ENCODE results near the gene ZNF775.

Gene ZNF775

DNA sequence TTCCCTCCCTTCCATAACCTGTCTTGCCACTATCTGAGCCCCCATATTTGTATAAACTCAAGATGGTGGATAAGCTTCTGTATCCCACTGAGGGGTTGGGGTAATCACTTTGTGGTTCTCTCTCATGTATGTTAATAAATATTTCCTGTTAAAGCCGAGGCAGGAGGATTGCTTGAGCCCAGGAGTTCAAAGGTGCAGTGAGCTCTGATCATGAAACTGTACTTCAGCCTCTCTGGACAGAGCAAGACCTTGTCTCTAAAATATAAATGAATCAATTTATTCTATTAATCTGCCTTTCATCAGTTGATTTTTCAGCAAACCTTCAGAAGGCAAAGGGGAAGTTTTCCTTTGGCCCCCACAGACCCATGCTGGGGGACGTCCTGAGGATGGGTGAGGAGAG, 35.9 kb upstream of the ZNF775 start:
- Histone ChIP-seq H3K27me3 (ENCODE audit: insufficient read depth, poor library complexity, severe bottlenecking) (peaks cover 7% of the 10 kb centered on the region), H3K4me3 (replicated peaks; ENCODE audit: insufficient read depth, low read length) (no peak overlapping the region), H3K27ac (replicated peaks) (no peak overlapping the region)
- TF ChIP-seq GABPA (IDR thresholded peaks at IDR 0.05; ENCODE audit: low read depth) = no peak
- TF ChIP-seq, protein P1, sequence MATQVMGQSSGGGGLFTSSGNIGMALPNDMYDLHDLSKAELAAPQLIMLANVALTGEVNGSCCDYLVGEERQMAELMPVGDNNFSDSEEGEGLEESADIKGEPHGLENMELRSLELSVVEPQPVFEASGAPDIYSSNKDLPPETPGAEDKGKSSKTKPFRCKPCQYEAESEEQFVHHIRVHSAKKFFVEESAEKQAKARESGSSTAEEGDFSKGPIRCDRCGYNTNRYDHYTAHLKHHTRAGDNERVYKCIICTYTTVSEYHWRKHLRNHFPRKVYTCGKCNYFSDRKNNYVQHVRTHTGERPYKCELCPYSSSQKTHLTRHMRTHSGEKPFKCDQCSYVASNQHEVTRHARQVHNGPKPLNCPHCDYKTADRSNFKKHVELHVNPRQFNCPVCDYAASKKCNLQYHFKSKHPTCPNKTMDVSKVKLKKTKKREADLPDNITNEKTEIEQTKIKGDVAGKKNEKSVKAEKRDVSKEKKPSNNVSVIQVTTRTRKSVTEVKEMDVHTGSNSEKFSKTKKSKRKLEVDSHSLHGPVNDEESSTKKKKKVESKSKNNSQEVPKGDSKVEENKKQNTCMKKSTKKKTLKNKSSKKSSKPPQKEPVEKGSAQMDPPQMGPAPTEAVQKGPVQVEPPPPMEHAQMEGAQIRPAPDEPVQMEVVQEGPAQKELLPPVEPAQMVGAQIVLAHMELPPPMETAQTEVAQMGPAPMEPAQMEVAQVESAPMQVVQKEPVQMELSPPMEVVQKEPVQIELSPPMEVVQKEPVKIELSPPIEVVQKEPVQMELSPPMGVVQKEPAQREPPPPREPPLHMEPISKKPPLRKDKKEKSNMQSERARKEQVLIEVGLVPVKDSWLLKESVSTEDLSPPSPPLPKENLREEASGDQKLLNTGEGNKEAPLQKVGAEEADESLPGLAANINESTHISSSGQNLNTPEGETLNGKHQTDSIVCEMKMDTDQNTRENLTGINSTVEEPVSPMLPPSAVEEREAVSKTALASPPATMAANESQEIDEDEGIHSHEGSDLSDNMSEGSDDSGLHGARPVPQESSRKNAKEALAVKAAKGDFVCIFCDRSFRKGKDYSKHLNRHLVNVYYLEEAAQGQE (IDR thresholded peaks at IDR 0.05; ENCODE audit: insufficient replicate concordance, low read depth) = no peak
- TF ChIP-seq, protein P2, sequence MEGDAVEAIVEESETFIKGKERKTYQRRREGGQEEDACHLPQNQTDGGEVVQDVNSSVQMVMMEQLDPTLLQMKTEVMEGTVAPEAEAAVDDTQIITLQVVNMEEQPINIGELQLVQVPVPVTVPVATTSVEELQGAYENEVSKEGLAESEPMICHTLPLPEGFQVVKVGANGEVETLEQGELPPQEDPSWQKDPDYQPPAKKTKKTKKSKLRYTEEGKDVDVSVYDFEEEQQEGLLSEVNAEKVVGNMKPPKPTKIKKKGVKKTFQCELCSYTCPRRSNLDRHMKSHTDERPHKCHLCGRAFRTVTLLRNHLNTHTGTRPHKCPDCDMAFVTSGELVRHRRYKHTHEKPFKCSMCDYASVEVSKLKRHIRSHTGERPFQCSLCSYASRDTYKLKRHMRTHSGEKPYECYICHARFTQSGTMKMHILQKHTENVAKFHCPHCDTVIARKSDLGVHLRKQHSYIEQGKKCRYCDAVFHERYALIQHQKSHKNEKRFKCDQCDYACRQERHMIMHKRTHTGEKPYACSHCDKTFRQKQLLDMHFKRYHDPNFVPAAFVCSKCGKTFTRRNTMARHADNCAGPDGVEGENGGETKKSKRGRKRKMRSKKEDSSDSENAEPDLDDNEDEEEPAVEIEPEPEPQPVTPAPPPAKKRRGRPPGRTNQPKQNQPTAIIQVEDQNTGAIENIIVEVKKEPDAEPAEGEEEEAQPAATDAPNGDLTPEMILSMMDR (IDR thresholded peaks at IDR 0.05; ENCODE audit: insufficient read depth, low read length) = no peak
- TF ChIP-seq SPI1 (IDR thresholded peaks at IDR 0.05; ENCODE audit: borderline replicate concordance, low read depth) = no peak
- TF ChIP-seq POLR2AphosphoS5 (IDR thresholded peaks at IDR 0.05; ENCODE audit: low read depth) = no peak
- DNase-seq (ENCODE audit: low read depth in 1 of 2, low spot score in 1 of 2) = no peak

DNA sequence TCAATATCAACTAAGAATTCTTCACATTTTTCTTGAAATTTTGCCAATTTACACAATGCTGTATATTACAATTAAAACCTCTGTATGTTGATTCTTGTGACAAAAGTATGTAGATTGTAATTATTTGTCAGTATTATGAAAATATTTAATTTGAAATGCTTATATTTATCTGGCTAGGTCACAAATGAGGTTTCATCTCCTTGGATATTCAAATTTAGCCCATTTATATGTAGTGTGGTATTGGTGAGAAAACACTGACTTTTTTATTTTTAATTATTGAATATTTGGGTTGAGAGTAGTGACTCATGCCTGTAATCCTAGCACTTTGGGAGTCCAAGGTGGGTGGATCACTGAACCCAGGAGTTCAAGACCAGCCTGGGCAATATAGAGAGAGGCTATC, 34.8 kb upstream of the ZNF775 start:
- TF ChIP-seq GABPA (IDR thresholded peaks at IDR 0.05; ENCODE audit: low read depth) (no peak), SPI1 (IDR thresholded peaks at IDR 0.05; ENCODE audit: borderline replicate concordance, low read depth) (no peak)
- TF ChIP-seq, protein P1 (IDR thresholded peaks at IDR 0.05; ENCODE audit: insufficient replicate concordance, low read depth) = no peak

DNA sequence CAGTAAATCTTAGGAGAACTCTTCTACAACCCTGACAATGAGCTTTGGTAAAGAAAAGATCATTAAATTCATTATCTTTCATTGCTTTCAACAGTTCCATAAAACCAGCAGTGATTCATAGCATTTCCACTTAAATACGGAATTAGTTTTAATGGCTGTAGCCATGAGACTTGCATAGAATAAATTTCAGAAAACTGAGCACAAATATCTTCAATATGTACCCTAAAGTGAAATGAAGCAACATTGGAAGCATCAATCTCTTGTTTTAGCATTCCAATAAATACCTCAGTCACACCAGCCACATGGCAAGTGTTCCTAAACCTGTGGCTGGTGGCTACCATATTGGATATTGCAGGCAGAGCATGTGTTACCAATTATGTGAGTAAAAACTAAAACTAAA, 34.1 kb upstream of the ZNF775 start:
- no peak for DNase-seq (ENCODE audit: low read depth in 1 of 2, low spot score in 1 of 2)
- no peak overlapping the region for H3K4me3 ChIP-seq (replicated peaks; ENCODE audit: insufficient read depth, low read length)
- peaks cover 7% of the 10 kb centered on the region for H3K27me3 ChIP-seq (ENCODE audit: insufficient read depth, poor library complexity, severe bottlenecking)
- H3K27ac ChIP-seq (replicated peaks) = no peak overlapping the region
- TF ChIP-seq GABPA (IDR thresholded peaks at IDR 0.05; ENCODE audit: low read depth) = no peak
- TF ChIP-seq, protein P2 (IDR thresholded peaks at IDR 0.05; ENCODE audit: insufficient read depth, low read length) = no peak
- no peak for TF ChIP-seq POLR2AphosphoS5 (IDR thresholded peaks at IDR 0.05; ENCODE audit: low read depth)
- TF ChIP-seq SPI1 (IDR thresholded peaks at IDR 0.05; ENCODE audit: borderline replicate concordance, low read depth) = no peak
- TF ChIP-seq, protein P1 (IDR thresholded peaks at IDR 0.05; ENCODE audit: insufficient replicate concordance, low read depth) = no peak

More for the DNA sequence above, 34.8 kb upstream of the ZNF775 start:
- H3K27ac ChIP-seq (replicated peaks) = no peak overlapping the region
- DNase-seq (ENCODE audit: low read depth in 1 of 2, low spot score in 1 of 2) = no peak
- H3K4me3 ChIP-seq (replicated peaks; ENCODE audit: insufficient read depth, low read length) = no peak overlapping the region
- H3K27me3 ChIP-seq (ENCODE audit: insufficient read depth, poor library complexity, severe bottlenecking) = peaks cover 7% of the 10 kb centered on the region

Data from HL-60 (cell line).